ENCODE data around the gene PAPPA.

The PAPPA gene

GRCh38 chr9:116251366-116251765 is 97.8 kb downstream of the PAPPA start:
- TF ChIP-seq CTCF (IDR thresholded peaks at IDR 0.05; ENCODE audit: low read depth, low read length, missing control alignments), result no peak
- DNase-seq (ENCODE audit: extremely low read depth, low read depth), result no peak
- H3K4me3 ChIP-seq (replicated peaks; ENCODE audit: low read depth, low read length), result no peak overlapping the region

- H3K4me3 ChIP-seq (replicated peaks; ENCODE audit: low read depth, low read length), result no peak overlapping the region
- no peak for DNase-seq (ENCODE audit: extremely low read depth, low read depth)
- no peak for TF ChIP-seq CTCF (IDR thresholded peaks at IDR 0.05; ENCODE audit: low read depth, low read length, missing control alignments)
These were observed 106.9 kb downstream of the PAPPA start for GRCh38 chr9:116260531-116260930.

- no peak overlapping the region for H3K4me3 ChIP-seq (replicated peaks; ENCODE audit: low read depth, low read length)
- no peak for DNase-seq (ENCODE audit: extremely low read depth, low read depth)
- no peak for TF ChIP-seq CTCF (IDR thresholded peaks at IDR 0.05; ENCODE audit: low read depth, low read length, missing control alignments)
These were observed 108.9 kb downstream of the PAPPA start for GRCh38 chr9:116262448-116262847.

GRCh38 chr9:116264361-116264760 is 110.8 kb downstream of the PAPPA start:
- DNase-seq (ENCODE audit: extremely low read depth, low read depth), result no peak
- no peak overlapping the region for H3K4me3 ChIP-seq (replicated peaks; ENCODE audit: low read depth, low read length)
- no peak for TF ChIP-seq CTCF (IDR thresholded peaks at IDR 0.05; ENCODE audit: low read depth, low read length, missing control alignments)

- TF ChIP-seq CTCF (IDR thresholded peaks at IDR 0.05; ENCODE audit: low read depth, low read length, missing control alignments), result no peak
- no peak overlapping the region for H3K4me3 ChIP-seq (replicated peaks; ENCODE audit: low read depth, low read length)
- DNase-seq (ENCODE audit: extremely low read depth, low read depth), result no peak
These were observed 113.4 kb downstream of the PAPPA start for GRCh38 chr9:116267021-116267420.

GRCh38 chr9:116269250-116269649 is 115.7 kb downstream of the PAPPA start:
- no peak overlapping the region for H3K4me3 ChIP-seq (replicated peaks; ENCODE audit: low read depth, low read length)
- DNase-seq (ENCODE audit: extremely low read depth, low read depth), result no peak
- no peak for TF ChIP-seq CTCF (IDR thresholded peaks at IDR 0.05; ENCODE audit: low read depth, low read length, missing control alignments)

- H3K4me3 ChIP-seq (replicated peaks; ENCODE audit: low read depth, low read length), result no peak overlapping the region
- DNase-seq (ENCODE audit: extremely low read depth, low read depth), result no peak
- TF ChIP-seq CTCF (IDR thresholded peaks at IDR 0.05; ENCODE audit: low read depth, low read length, missing control alignments), result no peak
These were observed 117.0 kb downstream of the PAPPA start for GRCh38 chr9:116270546-116270945.
